ENCODE measurements around the gene AKAP17A. TPM values are rescaled to one million over a fixed set of nuclear protein-coding genes. Genes with fewer than 3 reads are reported as not detected.

Gene AKAP17A
- total and polyA plus RNA-seq, 2 experiments from 2014 or later = 46.3 to 85.2 TPM

GRCh38 chrX:1600406-1601050 is 9.1 kb downstream of the AKAP17A start:
- Histone ChIP-seq H3K27me3 (no peaks in the 10 kb centered on the region), H3K4me2 (no peak overlapping the region), H3K4me3 (no peak overlapping the region), H3K9me2 (replicated peaks; ENCODE audit: insufficient read depth) (no peaks in the 10 kb centered on the region), H3K9me3 (ENCODE audit: low read depth) (peaks cover 3% of the 10 kb centered on the region), H3K79me2 (peaks cover 18% of the 10 kb centered on the region), H3K36me3 (replicated peaks; ENCODE audit: insufficient read depth, low read depth) (peaks cover 3% of the 10 kb centered on the region), H2AFZ (no peak overlapping the region), H3K4me1 (ENCODE audit: insufficient read depth) (no peaks in the 10 kb centered on the region), H4K20me1 (ENCODE audit: insufficient read depth, poor library complexity, severe bottlenecking) (peaks cover 30% of the 10 kb centered on the region), H3K27ac (no peak overlapping the region)
- no peak for TF ChIP-seq EZH2 (IDR thresholded peaks at IDR 0.05; ENCODE audit: borderline replicate concordance)
- TF ChIP-seq CTCF (IDR thresholded peaks at IDR 0.05; ENCODE audit: poor library complexity) = no peak
- TF ChIP-seq EZH2phosphoT487 (IDR thresholded peaks at IDR 0.05; ENCODE audit: low read depth, severe bottlenecking, unreplicated experiment) = no peak
- DNase-seq (ENCODE audit: low spot score) = no peak
- WGBS (ENCODE audit: low lambda C conversion rate, missing lambda C conversion rate) = over 99% methylated on average over 29 of the region's 52 CpGs

GRCh38 chrX:1601051-1601767 is 9.8 kb downstream of the AKAP17A start:
- H3K27ac ChIP-seq = no peak overlapping the region
- TF ChIP-seq CTCF (IDR thresholded peaks at IDR 0.05; ENCODE audit: poor library complexity) = no peak
- TF ChIP-seq EZH2 (IDR thresholded peaks at IDR 0.05; ENCODE audit: borderline replicate concordance) = no peak
- TF ChIP-seq EZH2phosphoT487 (IDR thresholded peaks at IDR 0.05; ENCODE audit: low read depth, severe bottlenecking, unreplicated experiment) = no peak
- no peak overlapping the region for H3K4me2 ChIP-seq
- DNase-seq (ENCODE audit: low spot score) = no peak
- no peaks in the 10 kb centered on the region for H3K4me1 ChIP-seq (ENCODE audit: insufficient read depth)
- no peaks in the 10 kb centered on the region for H3K27me3 ChIP-seq
- peaks cover 3% of the 10 kb centered on the region for H3K36me3 ChIP-seq (replicated peaks; ENCODE audit: insufficient read depth, low read depth)
- H3K79me2 ChIP-seq = peaks cover 12% of the 10 kb centered on the region
- peaks cover 3% of the 10 kb centered on the region for H3K9me3 ChIP-seq (ENCODE audit: low read depth)
- 98% methylated on average over 49 of the region's 58 CpGs for WGBS (ENCODE audit: low lambda C conversion rate, missing lambda C conversion rate)
- no peak overlapping the region for H2AFZ ChIP-seq
- peaks cover 23% of the 10 kb centered on the region for H4K20me1 ChIP-seq (ENCODE audit: insufficient read depth, poor library complexity, severe bottlenecking)
- no peak overlapping the region for H3K4me3 ChIP-seq
- no peaks in the 10 kb centered on the region for H3K9me2 ChIP-seq (replicated peaks; ENCODE audit: insufficient read depth)

GRCh38 chrX:1601768-1602085 is 10.3 kb downstream of the AKAP17A start:
- no peak for DNase-seq (ENCODE audit: low spot score)
- no peaks in the 10 kb centered on the region for H3K9me2 ChIP-seq (replicated peaks; ENCODE audit: insufficient read depth)
- no peaks in the 10 kb centered on the region for H3K4me1 ChIP-seq (ENCODE audit: insufficient read depth)
- H3K4me3 ChIP-seq = no peak overlapping the region
- no peak overlapping the region for H3K27ac ChIP-seq
- peaks cover 3% of the 10 kb centered on the region for H3K36me3 ChIP-seq (replicated peaks; ENCODE audit: insufficient read depth, low read depth)
- H4K20me1 ChIP-seq (ENCODE audit: insufficient read depth, poor library complexity, severe bottlenecking) = peaks cover 21% of the 10 kb centered on the region
- H2AFZ ChIP-seq = no peak overlapping the region
- over 99% methylated on average over 15 of the region's 15 CpGs for WGBS (ENCODE audit: low lambda C conversion rate, missing lambda C conversion rate)
- TF ChIP-seq EZH2phosphoT487 (IDR thresholded peaks at IDR 0.05; ENCODE audit: low read depth, severe bottlenecking, unreplicated experiment) = no peak
- TF ChIP-seq CTCF (IDR thresholded peaks at IDR 0.05; ENCODE audit: poor library complexity) = no peak
- no peak for TF ChIP-seq EZH2 (IDR thresholded peaks at IDR 0.05; ENCODE audit: borderline replicate concordance)
- peaks cover 3% of the 10 kb centered on the region for H3K9me3 ChIP-seq (ENCODE audit: low read depth)
- no peak overlapping the region for H3K4me2 ChIP-seq
- peaks cover 9% of the 10 kb centered on the region for H3K79me2 ChIP-seq
- H3K27me3 ChIP-seq = no peaks in the 10 kb centered on the region

All from hepatocyte (in vitro differentiated cells).